ENCODE measurements around the gene GIMAP4.
"Not testable (repeated sequence)": the region's sequence is repeated elsewhere in the genome, so short reads cannot be mapped to it uniquely, and the experiment has no call there.

GIMAP4 gene

GRCh38 chr7:150594805-150595204 is 27.6 kb downstream of the GIMAP4 start:
- no peak for TF ChIP-seq CTCF (IDR thresholded peaks at IDR 0.05; ENCODE audit: low read length, missing control alignments)
- H3K4me3 ChIP-seq (replicated peaks; ENCODE audit: low read depth, low read length), result no peak overlapping the region
- no peak for DNase-seq (ENCODE audit: low read depth)

- H3K4me3 ChIP-seq (replicated peaks; ENCODE audit: low read depth, low read length), result no peak overlapping the region
- no peak for TF ChIP-seq CTCF (IDR thresholded peaks at IDR 0.05; ENCODE audit: low read length, missing control alignments)
- DNase-seq (ENCODE audit: low read depth), result no peak
Observed at GRCh38 chr7:150595361-150595760, 28.2 kb downstream of the GIMAP4 start.

GRCh38 chr7:150603600-150603999 is 36.4 kb downstream of the GIMAP4 start:
- DNase-seq (ENCODE audit: low read depth); H3K4me3 ChIP-seq (replicated peaks; ENCODE audit: low read depth, low read length): not testable (repeated sequence)

GRCh38 chr7:150610233-150610632 is 43.0 kb downstream of the GIMAP4 start:
- TF ChIP-seq CTCF (IDR thresholded peaks at IDR 0.05; ENCODE audit: low read length, missing control alignments), result no peak
- no peak overlapping the region for H3K4me3 ChIP-seq (replicated peaks; ENCODE audit: low read depth, low read length)
- DNase-seq (ENCODE audit: low read depth), result no peak

- H3K4me3 ChIP-seq (replicated peaks; ENCODE audit: low read depth, low read length), result no peak overlapping the region
- no peak for DNase-seq (ENCODE audit: low read depth)
- no peak for TF ChIP-seq CTCF (IDR thresholded peaks at IDR 0.05; ENCODE audit: low read length, missing control alignments)
Observed at GRCh38 chr7:150612925-150613324, 45.7 kb downstream of the GIMAP4 start.

GRCh38 chr7:150613880-150614279 is 46.7 kb downstream of the GIMAP4 start:
- no peak for DNase-seq (ENCODE audit: low read depth)
- H3K4me3 ChIP-seq (replicated peaks; ENCODE audit: low read depth, low read length), result no peak overlapping the region
- no peak for TF ChIP-seq CTCF (IDR thresholded peaks at IDR 0.05; ENCODE audit: low read length, missing control alignments)

- not testable (repeated sequence) for H3K4me3 ChIP-seq (replicated peaks; ENCODE audit: low read depth, low read length); DNase-seq (ENCODE audit: low read depth)
Observed at GRCh38 chr7:150614426-150614825, 47.2 kb downstream of the GIMAP4 start.

- not testable (repeated sequence) for H3K4me3 ChIP-seq (replicated peaks; ENCODE audit: low read depth, low read length); DNase-seq (ENCODE audit: low read depth)
Observed at GRCh38 chr7:150615221-150615755, 48.1 kb downstream of the GIMAP4 start.

GRCh38 chr7:150620061-150620460 is 52.9 kb downstream of the GIMAP4 start:
- no peak for TF ChIP-seq CTCF (IDR thresholded peaks at IDR 0.05; ENCODE audit: low read length, missing control alignments)
- H3K4me3 ChIP-seq (replicated peaks; ENCODE audit: low read depth, low read length), result no peak overlapping the region
- DNase-seq (ENCODE audit: low read depth), result no peak
